T-helper 17 cell (primary cell): ENCODE measurements around the gene RPS27L. TPM values are rescaled to one million over a fixed set of nuclear protein-coding genes. Genes with fewer than 3 reads are reported as not detected.

ENCODE experiments used
- total RNA-seq, 4 donors: library from RNA in 2 of 4; stranded (reverse) in 2 of 4; gene quantifications; one replicate each; pipeline ENCODE4 v1.2.3 and lab custom pipeline; 2022 to 2026

Gene RPS27L
- total RNA-seq, 2 donors from 2014 or later = 49.8 to 64.2 TPM

Other genes starting within 250 kb of the RPS27L start
- gene TPM1, start 114.7 kb downstream of the RPS27L start, total RNA-seq = 10 to 100 TPM; 10.4 to 32.4 TPM
- 10 to 100 TPM in 1 of 2 donors, 1 to 10 TPM in 1; 9.0 to 11.0 TPM for gene LACTB, start 35.6 kb downstream of the RPS27L start, total RNA-seq
- gene RAB8B, start 32.1 kb upstream of the RPS27L start, total RNA-seq = 100 to 1,000 TPM in 1 of 2 donors, 10 to 100 TPM in 1; 78.1 to 108 TPM
- 10 to 100 TPM; 11.8 to 17.6 TPM for gene APH1B, start 120.1 kb upstream of the RPS27L start, total RNA-seq
- gene CA12, start 224.4 kb upstream of the RPS27L start, total RNA-seq = not detected